ENCODE measurements around the gene ISYNA1.

Gene ISYNA1

DNA sequence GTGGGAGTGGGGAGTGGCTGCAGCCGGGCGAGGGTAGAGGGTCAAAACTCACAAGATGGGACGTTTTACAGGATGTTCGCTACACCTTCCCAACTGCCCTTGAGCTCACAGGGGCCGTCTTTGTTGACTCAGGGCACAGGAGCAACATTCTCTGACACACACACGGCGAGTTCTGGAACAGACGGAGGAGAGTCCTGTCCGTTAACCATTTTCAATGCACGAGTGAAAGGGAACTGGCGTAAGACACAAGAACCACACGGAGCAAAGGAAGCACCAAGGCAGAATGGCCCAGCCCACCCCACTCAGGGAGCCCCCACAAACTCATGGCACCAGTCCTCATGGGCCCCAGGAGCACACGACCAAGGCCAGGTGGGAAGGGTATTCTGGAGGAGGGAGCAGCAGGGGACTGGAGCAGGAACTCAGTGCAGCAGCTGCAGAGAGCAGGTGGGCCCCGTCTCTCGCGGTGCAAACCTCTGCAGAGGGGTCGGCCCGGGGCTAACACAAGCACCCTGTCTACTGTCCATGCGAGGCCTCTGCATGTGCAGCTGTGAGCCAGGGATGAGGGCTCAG, 37.9 kb upstream of the ISYNA1 start:
- H3K4me1 ChIP-seq (ENCODE audit: control insufficient read depth, insufficient read depth, low read length) = peaks cover 8% of the 10 kb centered on the region
- H3K9ac ChIP-seq (ENCODE audit: low read length) = no peak overlapping the region
- H3K27me3 ChIP-seq (ENCODE audit: control insufficient read depth, insufficient read depth, low read length) = no peaks in the 10 kb centered on the region
- peaks cover 2% of the 10 kb centered on the region for H3K36me3 ChIP-seq (ENCODE audit: control insufficient read depth, insufficient read depth, low read length)
- no peak overlapping the region for H3K27ac ChIP-seq (ENCODE audit: low read depth, low read length)
- no peak overlapping the region for H3K4me3 ChIP-seq (ENCODE audit: low read length)

- Histone ChIP-seq H3K27me3 (ENCODE audit: control insufficient read depth, insufficient read depth, low read length) (no peaks in the 10 kb centered on the region), H3K27ac (ENCODE audit: low read depth, low read length) (no peak overlapping the region), H3K36me3 (ENCODE audit: control insufficient read depth, insufficient read depth, low read length) (peaks cover 2% of the 10 kb centered on the region), H3K9ac (ENCODE audit: low read length) (no peak overlapping the region), H3K4me3 (ENCODE audit: low read length) (no peak overlapping the region), H3K4me1 (ENCODE audit: control insufficient read depth, insufficient read depth, low read length) (peaks cover 4% of the 10 kb centered on the region)
Measured at GRCh38 chr19:18475004-18475453, 37.1 kb upstream of the ISYNA1 start.

GRCh38 chr19:18474366-18474887, 36.5 kb upstream of the ISYNA1 start:
- Histone ChIP-seq H3K36me3 (ENCODE audit: control insufficient read depth, insufficient read depth, low read length) (peaks cover 2% of the 10 kb centered on the region), H3K9ac (ENCODE audit: low read length) (no peak overlapping the region), H3K27ac (ENCODE audit: low read depth, low read length) (no peak overlapping the region), H3K27me3 (ENCODE audit: control insufficient read depth, insufficient read depth, low read length) (no peaks in the 10 kb centered on the region), H3K4me1 (ENCODE audit: control insufficient read depth, insufficient read depth, low read length) (peaks cover 4% of the 10 kb centered on the region), H3K4me3 (ENCODE audit: low read length) (no peak overlapping the region)

GRCh38 chr19:18473706-18474087, 35.8 kb upstream of the ISYNA1 start:
- H3K27ac ChIP-seq (ENCODE audit: low read depth, low read length) = no peak overlapping the region
- H3K27me3 ChIP-seq (ENCODE audit: control insufficient read depth, insufficient read depth, low read length) = no peaks in the 10 kb centered on the region
- no peak overlapping the region for H3K4me3 ChIP-seq (ENCODE audit: low read length)
- H3K9ac ChIP-seq (ENCODE audit: low read length) = no peak overlapping the region
- peaks cover 2% of the 10 kb centered on the region for H3K36me3 ChIP-seq (ENCODE audit: control insufficient read depth, insufficient read depth, low read length)
- no peaks in the 10 kb centered on the region for H3K4me1 ChIP-seq (ENCODE audit: control insufficient read depth, insufficient read depth, low read length)

DNA sequence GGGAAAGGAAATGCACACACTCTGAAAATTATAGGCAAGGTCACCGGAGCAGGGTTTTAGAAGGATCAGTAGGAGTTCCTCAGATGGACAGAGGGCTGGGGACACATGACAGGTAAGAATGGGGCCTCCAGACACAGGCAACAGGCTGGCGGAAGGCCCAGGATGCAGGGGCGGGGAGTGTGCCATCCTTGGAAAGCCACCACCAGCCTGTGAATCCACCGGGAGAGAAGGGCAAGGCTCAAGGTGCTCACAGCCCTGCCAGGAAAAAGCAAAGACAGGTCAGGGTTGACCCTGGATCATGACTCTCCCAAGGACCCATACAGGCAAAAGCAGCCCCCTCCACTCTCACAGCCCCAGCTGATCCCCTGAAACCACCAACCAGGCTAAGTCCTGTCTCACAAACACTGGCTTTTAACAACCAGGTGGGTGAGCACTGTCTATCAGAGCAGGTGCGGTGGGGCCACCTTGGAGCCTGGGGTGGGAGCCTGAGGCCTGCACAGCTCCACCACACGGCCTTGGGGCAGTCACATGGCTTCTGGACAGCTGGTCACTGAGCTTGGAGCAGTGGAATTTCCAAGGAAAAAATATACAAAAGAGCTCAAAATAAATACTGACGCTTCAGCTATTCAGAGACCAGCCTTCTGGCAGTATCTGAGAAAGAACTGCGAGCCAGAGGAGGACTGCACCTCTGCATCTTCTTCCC, 35.2 kb upstream of the ISYNA1 start:
- no peak overlapping the region for H3K9ac ChIP-seq (ENCODE audit: low read length)
- no peak overlapping the region for H3K4me3 ChIP-seq (ENCODE audit: low read length)

GRCh38 chr19:18470787-18471186, 32.9 kb upstream of the ISYNA1 start:
- Histone ChIP-seq H3K27ac (ENCODE audit: low read depth, low read length) (no peak overlapping the region), H3K27me3 (ENCODE audit: control insufficient read depth, insufficient read depth, low read length) (no peaks in the 10 kb centered on the region), H3K4me3 (ENCODE audit: low read length) (no peak overlapping the region), H3K9ac (ENCODE audit: low read length) (no peak overlapping the region), H3K36me3 (ENCODE audit: control insufficient read depth, insufficient read depth, low read length) (peaks cover 2% of the 10 kb centered on the region), H3K4me1 (ENCODE audit: control insufficient read depth, insufficient read depth, low read length) (peaks cover 2% of the 10 kb centered on the region)

More for the DNA sequence above, 35.2 kb upstream of the ISYNA1 start:
- Histone ChIP-seq H3K27me3 (ENCODE audit: control insufficient read depth, insufficient read depth, low read length) (no peaks in the 10 kb centered on the region), H3K36me3 (ENCODE audit: control insufficient read depth, insufficient read depth, low read length) (peaks cover 2% of the 10 kb centered on the region), H3K4me1 (ENCODE audit: control insufficient read depth, insufficient read depth, low read length) (no peaks in the 10 kb centered on the region), H3K27ac (ENCODE audit: low read depth, low read length) (no peak overlapping the region)

- Histone ChIP-seq H3K4me1 (ENCODE audit: control insufficient read depth, insufficient read depth, low read length) (peaks cover 17% of the 10 kb centered on the region), H3K27me3 (ENCODE audit: control insufficient read depth, insufficient read depth, low read length) (no peaks in the 10 kb centered on the region), H3K27ac (ENCODE audit: low read depth, low read length) (no peak overlapping the region), H3K9ac (ENCODE audit: low read length) (no peak overlapping the region), H3K36me3 (ENCODE audit: control insufficient read depth, insufficient read depth, low read length) (peaks cover 6% of the 10 kb centered on the region), H3K4me3 (ENCODE audit: low read length) (no peak overlapping the region)
Measured at GRCh38 chr19:18469069-18469846, 31.3 kb upstream of the ISYNA1 start.

GRCh38 chr19:18468517-18468916, 30.6 kb upstream of the ISYNA1 start:
- no peaks in the 10 kb centered on the region for H3K27me3 ChIP-seq (ENCODE audit: control insufficient read depth, insufficient read depth, low read length)
- peaks cover 20% of the 10 kb centered on the region for H3K4me1 ChIP-seq (ENCODE audit: control insufficient read depth, insufficient read depth, low read length)
- H3K4me3 ChIP-seq (ENCODE audit: low read length) = no peak overlapping the region
- no peak overlapping the region for H3K27ac ChIP-seq (ENCODE audit: low read depth, low read length)
- peaks cover 6% of the 10 kb centered on the region for H3K36me3 ChIP-seq (ENCODE audit: control insufficient read depth, insufficient read depth, low read length)
- no peak overlapping the region for H3K9ac ChIP-seq (ENCODE audit: low read length)

DNA sequence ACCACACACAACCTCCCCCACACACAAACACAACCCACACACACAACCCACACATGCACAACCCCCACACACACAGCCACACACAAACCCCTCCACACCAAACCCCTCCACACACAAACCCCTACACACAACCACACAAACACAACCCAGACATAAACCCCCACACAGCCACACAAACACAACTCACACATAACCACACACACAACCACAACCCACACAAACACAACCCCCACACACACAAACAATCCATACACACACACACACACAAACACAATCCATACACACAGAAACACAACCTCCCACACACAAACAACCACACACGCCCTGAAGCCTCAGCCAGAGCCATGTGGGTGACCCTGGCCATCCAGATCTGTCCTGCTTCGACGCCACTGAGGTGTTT, 30.0 kb upstream of the ISYNA1 start:
- H3K9ac ChIP-seq (ENCODE audit: low read length) = no peak overlapping the region
- no peak overlapping the region for H3K4me3 ChIP-seq (ENCODE audit: low read length)
- H3K36me3 ChIP-seq (ENCODE audit: control insufficient read depth, insufficient read depth, low read length) = peaks cover 6% of the 10 kb centered on the region
- H3K27ac ChIP-seq (ENCODE audit: low read depth, low read length) = no peak overlapping the region
- H3K4me1 ChIP-seq (ENCODE audit: control insufficient read depth, insufficient read depth, low read length) = peaks cover 20% of the 10 kb centered on the region
- H3K27me3 ChIP-seq (ENCODE audit: control insufficient read depth, insufficient read depth, low read length) = no peaks in the 10 kb centered on the region

DNA sequence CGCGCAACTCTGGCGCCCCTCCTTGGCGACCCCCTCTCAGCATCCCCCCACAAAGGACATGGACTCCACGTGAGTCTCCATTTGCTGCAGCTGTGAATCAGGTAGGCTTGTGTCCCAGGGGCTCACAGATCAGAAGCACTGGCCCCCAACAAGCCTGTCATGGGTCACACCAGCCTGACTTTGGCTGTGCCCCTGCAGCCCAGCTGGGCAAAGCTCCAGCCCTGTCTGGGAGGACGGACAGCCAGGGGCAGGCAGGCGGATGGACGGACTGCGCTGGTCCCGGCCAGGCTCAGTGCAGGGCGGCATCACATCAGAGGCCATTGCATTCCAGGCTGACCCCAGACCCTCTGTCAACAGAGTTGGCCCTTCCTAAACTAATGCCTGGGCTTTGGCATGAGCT, 28.4 kb upstream of the ISYNA1 start:
- Histone ChIP-seq H3K27me3 (ENCODE audit: control insufficient read depth, insufficient read depth, low read length) (no peaks in the 10 kb centered on the region), H3K36me3 (ENCODE audit: control insufficient read depth, insufficient read depth, low read length) (peaks cover 6% of the 10 kb centered on the region), H3K4me1 (ENCODE audit: control insufficient read depth, insufficient read depth, low read length) (peaks cover 25% of the 10 kb centered on the region), H3K9ac (ENCODE audit: low read length) (no peak overlapping the region), H3K27ac (ENCODE audit: low read depth, low read length) (no peak overlapping the region), H3K4me3 (ENCODE audit: low read length) (no peak overlapping the region)

GRCh38 chr19:18465964-18466339, 28.0 kb upstream of the ISYNA1 start:
- Histone ChIP-seq H3K27me3 (ENCODE audit: control insufficient read depth, insufficient read depth, low read length) (no peaks in the 10 kb centered on the region), H3K4me1 (ENCODE audit: control insufficient read depth, insufficient read depth, low read length) (peaks cover 26% of the 10 kb centered on the region), H3K27ac (ENCODE audit: low read depth, low read length) (peak overlapping the region; percentile 92), H3K4me3 (ENCODE audit: low read length) (no peak overlapping the region), H3K36me3 (ENCODE audit: control insufficient read depth, insufficient read depth, low read length) (peaks cover 7% of the 10 kb centered on the region), H3K9ac (ENCODE audit: low read length) (no peak overlapping the region)

DNA sequence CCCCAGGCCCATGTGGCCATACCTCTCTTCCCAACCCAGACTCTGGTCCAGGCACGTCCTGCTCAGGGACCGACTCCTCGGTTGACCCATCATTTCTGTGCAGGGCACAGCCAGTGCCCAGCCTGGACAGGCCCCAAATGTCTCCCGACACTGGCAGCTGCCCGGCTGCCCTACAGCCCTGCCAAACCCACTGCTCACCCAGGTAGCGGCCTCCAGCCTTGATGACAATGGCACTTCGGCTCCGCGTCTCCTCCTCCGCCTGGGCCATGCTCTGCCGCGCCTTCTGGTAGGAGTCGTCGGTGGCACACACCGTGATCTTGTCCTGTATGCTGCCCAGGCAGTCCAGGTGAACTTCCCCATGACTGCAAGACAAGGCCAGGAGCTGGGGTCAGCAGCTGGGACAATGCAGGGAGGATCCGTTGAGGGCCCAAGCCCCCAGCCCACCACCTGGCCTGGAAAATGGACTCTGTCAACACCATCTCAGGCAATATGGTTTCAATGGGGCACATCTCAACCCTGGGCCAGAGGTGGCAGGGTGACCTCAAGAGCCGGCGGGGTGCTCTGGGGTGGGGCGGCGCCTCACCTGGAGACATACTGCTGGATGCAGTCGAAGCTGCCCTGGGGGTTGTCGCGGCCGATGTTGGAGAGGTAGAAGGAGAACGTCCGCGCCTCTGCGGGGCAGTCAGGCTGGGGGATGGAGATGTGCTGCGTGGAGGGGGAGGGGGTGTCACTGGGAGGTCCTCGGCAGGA, 27.5 kb upstream of the ISYNA1 start:
- Histone ChIP-seq H3K4me1 (ENCODE audit: control insufficient read depth, insufficient read depth, low read length) (peaks cover 32% of the 10 kb centered on the region), H3K27me3 (ENCODE audit: control insufficient read depth, insufficient read depth, low read length) (no peaks in the 10 kb centered on the region), H3K27ac (ENCODE audit: low read depth, low read length) (peak overlapping the region; percentile 92), H3K36me3 (ENCODE audit: control insufficient read depth, insufficient read depth, low read length) (peaks cover 7% of the 10 kb centered on the region), H3K4me3 (ENCODE audit: low read length) (peak overlapping the region; percentile 29), H3K9ac (ENCODE audit: low read length) (peak overlapping the region; percentile 64)
